Measurements from ENCODE around the gene CCDC144A.

DNA sequence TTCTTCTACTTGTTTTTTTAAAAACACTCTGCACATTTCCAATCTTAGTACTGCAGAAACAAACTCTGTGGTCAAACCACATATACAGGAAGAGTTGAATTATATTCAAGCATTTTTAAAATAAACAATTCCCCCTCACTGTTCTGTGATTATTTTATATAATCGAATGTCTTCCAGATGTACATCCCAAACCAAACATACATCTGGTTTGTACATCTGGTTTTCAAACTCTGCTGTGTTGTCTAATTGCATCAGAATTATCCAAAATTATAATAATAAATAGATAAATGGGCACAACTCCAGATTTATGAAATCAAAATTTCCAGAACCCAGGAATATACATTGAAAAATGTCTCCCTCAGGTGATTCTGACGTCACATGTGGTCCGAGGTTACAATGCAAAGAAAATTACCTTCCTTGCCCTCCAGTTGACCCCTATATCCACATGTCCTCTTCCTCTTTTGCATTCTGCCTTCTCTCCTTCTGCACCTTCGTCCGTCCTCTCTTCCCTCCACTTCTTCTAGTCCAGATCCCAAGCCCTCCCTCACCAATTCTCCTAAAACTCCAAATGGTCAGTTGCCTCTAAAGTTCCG, 13.3 kb upstream of the CCDC144A start:
- TF ChIP-seq CTCF (IDR thresholded peaks at IDR 0.05) (no peak), POLR2A (IDR thresholded peaks at IDR 0.05) (no peak), EP300 (IDR thresholded peaks at IDR 0.05; ENCODE audit: low read depth) (no peak), POLR2AphosphoS5 (IDR thresholded peaks at IDR 0.05) (no peak)

Measured in transverse colon (tissue), 4 donors.